Karpas-422 (cell line): Measurements from ENCODE around the gene ZFP1. TPM values are rescaled to one million over a fixed set of nuclear protein-coding genes. Genes with fewer than 3 reads are reported as not detected.

Source experiments
- DNase-seq: peaks from one replicate; pipeline ENCODE4 v3.0.0-alpha.2; 2015
- H2AFZ ChIP-seq: fragments of 200-600 bp; sonication (generic); 2 replicates; pipeline ENCODE4 v1.6.1; 2014; ENCODE audit warnings: antibody characterized with exemption, low read length, mixed read lengths
- H3K27ac ChIP-seq: fragments of 200-600 bp; sonication (generic); 2 replicates; pipeline ENCODE4 v1.5.1; 2014; ENCODE audit warnings: mild to moderate bottlenecking, low read length, moderate library complexity
- H3K27me3 ChIP-seq: fragments of 200-600 bp; sonication (generic); 2 replicates; pipeline ENCODE4 v1.6.1; 2014; ENCODE audit warnings: low read length, mixed read lengths
- H3K36me3 ChIP-seq: fragments of 200-600 bp; sonication (generic); 2 replicates; pipeline ENCODE4 v1.6.1; 2014; ENCODE audit warnings: low read length, mixed read lengths; ENCODE audit not compliant: insufficient read depth
- H3K4me1 ChIP-seq: fragments of 200-600 bp; sonication (generic); 2 replicates; pipeline ENCODE4 v1.6.1; 2014; ENCODE audit warnings: mild to moderate bottlenecking, low read length, mixed read lengths
- H3K4me2 ChIP-seq: fragments of 200-600 bp; sonication (generic); 2 replicates; pipeline ENCODE4 v1.6.1; 2014; ENCODE audit warnings: low read length, low read depth, mild to moderate bottlenecking; ENCODE audit not compliant: poor library complexity, severe bottlenecking
- H3K4me3 ChIP-seq: fragments of 200-600 bp; sonication (generic); 2 replicates; pipeline ENCODE4 v1.5.1; 2014; ENCODE audit warnings: mild to moderate bottlenecking, antibody characterized with exemption, low read length, mixed read lengths
- H3K79me2 ChIP-seq: fragments of 200-600 bp; sonication (generic); 2 replicates; pipeline ENCODE4 v1.6.1; 2014; ENCODE audit warnings: mild to moderate bottlenecking, low read length, mixed read lengths
- H3K9ac ChIP-seq: fragments of 200-600 bp; sonication (generic); 2 replicates; pipeline ENCODE4 v1.6.0; 2014; ENCODE audit warnings: low read length
- H3K9me2 ChIP-seq: fragments of 200-600 bp; sonication (generic), shearing (Covaris generic); replicated peaks from 2 replicates; pipeline ENCODE4 v1.6.0; 2014; ENCODE audit warnings: mild to moderate bottlenecking, low read length, moderate library complexity; ENCODE audit not compliant: insufficient read depth
- H3K9me3 ChIP-seq: fragments of 300-700, 200-600 bp; sonication (generic); 2 replicates; pipeline ENCODE4 v1.6.1; 2014; ENCODE audit warnings: low read length, mixed read lengths
- H4K20me1 ChIP-seq: fragments of 200-600 bp; sonication (generic); 2 replicates; pipeline ENCODE4 v1.6.1; 2014; ENCODE audit warnings: mild to moderate bottlenecking, antibody characterized with exemption, low read length, low read depth; ENCODE audit not compliant: insufficient read depth
- total RNA-seq: library from RNA; depleted of rRNA; stranded (reverse); fragments of >200 nt; shearing (Covaris generic); gene quantifications from 2 replicates; pipeline ENCODE4 v1.2.3, GENCODE V29; 2014; ENCODE audit warnings: low replicate concordance; rRNA removed

Gene ZFP1
- total RNA-seq, 1 experiment from 2014 or later: 23.0 TPM

GRCh38 chr16:75217389-75217851 lies 69.1 kb downstream of the ZFP1 start:
- no peaks in the 10 kb centered on the region for H3K79me2 ChIP-seq
- H3K9ac ChIP-seq: no peak overlapping the region
- no peaks in the 10 kb centered on the region for H4K20me1 ChIP-seq
- H3K4me3 ChIP-seq: no peak overlapping the region
- H3K9me2 ChIP-seq: no peaks in the 10 kb centered on the region
- DNase-seq: no peak
- H3K4me1 ChIP-seq: 0 out of 2 replicates have a peak, but pooled peaks cover 2% of the 10 kb centered on the region
- H3K9me3 ChIP-seq: no peaks in the 10 kb centered on the region
- no peak overlapping the region for H3K27ac ChIP-seq
- no peaks in the 10 kb centered on the region for H3K36me3 ChIP-seq
- H2AFZ ChIP-seq: no peak overlapping the region
- H3K27me3 ChIP-seq: no peaks in the 10 kb centered on the region
- H3K4me2 ChIP-seq: no peak overlapping the region

GRCh38 chr16:75218256-75219076 lies 70.1 kb downstream of the ZFP1 start, which contains the start of gene CTRB1:
Gene CTRB1 (plus strand): TSS chr16:75218988. CDS start chr16:75219008, 20 bp downstream.
- Histone ChIP-seq H3K4me2 (peak within 1 kb of the TSS; percentile 32), H3K9ac (no peak within 1 kb of the TSS), H3K79me2 (no peaks in the 10 kb centered on the region), H4K20me1 (no peaks in the 10 kb centered on the region), H3K9me3 (no peaks in the 10 kb centered on the region), H3K27me3 (no peaks in the 10 kb centered on the region), H3K9me2 (no peaks in the 10 kb centered on the region), H3K27ac (no peak within 1 kb of the TSS), H3K4me1 (0 out of 2 replicates have a peak, but pooled peaks cover 2% of the 10 kb centered on the region), H3K4me3 (no peak within 1 kb of the TSS), H3K36me3 (no peaks in the 10 kb centered on the region), H2AFZ (no peak within 1 kb of the TSS)
- DNase-seq: no peak

- no peaks in the 10 kb centered on the region for H3K9me3 ChIP-seq
- no peak overlapping the region for H2AFZ ChIP-seq
- no peak for DNase-seq
- H3K4me3 ChIP-seq: no peak overlapping the region
- H3K4me2 ChIP-seq: no peak overlapping the region
- 0 out of 2 replicates have a peak, but pooled peaks cover 2% of the 10 kb centered on the region for H3K4me1 ChIP-seq
- no peaks in the 10 kb centered on the region for H4K20me1 ChIP-seq
- H3K27ac ChIP-seq: no peak overlapping the region
- H3K9me2 ChIP-seq: no peaks in the 10 kb centered on the region
- H3K36me3 ChIP-seq: no peaks in the 10 kb centered on the region
- no peaks in the 10 kb centered on the region for H3K79me2 ChIP-seq
- H3K27me3 ChIP-seq: no peaks in the 10 kb centered on the region
- no peak overlapping the region for H3K9ac ChIP-seq
Measured at GRCh38 chr16:75219088-75219487, 70.8 kb downstream of the ZFP1 start.

GRCh38 chr16:75219838-75220237 lies 71.5 kb downstream of the ZFP1 start:
- Histone ChIP-seq H3K79me2 (no peaks in the 10 kb centered on the region), H3K4me1 (0 out of 2 replicates have a peak, but pooled peaks cover 2% of the 10 kb centered on the region), H3K9ac (no peak overlapping the region), H3K27ac (no peak overlapping the region), H3K4me2 (peak overlapping the region; percentile 32), H2AFZ (no peak overlapping the region), H3K36me3 (no peaks in the 10 kb centered on the region), H3K27me3 (no peaks in the 10 kb centered on the region), H3K4me3 (no peak overlapping the region), H4K20me1 (no peaks in the 10 kb centered on the region), H3K9me3 (no peaks in the 10 kb centered on the region), H3K9me2 (no peaks in the 10 kb centered on the region)
- DNase-seq: no peak

Other genes starting within 250 kb of the ZFP1 start
- gene WDR59, start 163.4 kb upstream of the ZFP1 start, total RNA-seq: 26.8 and 42.4 TPM in 2 replicates
- gene ZNRF1, start 149.5 kb upstream of the ZFP1 start, total RNA-seq: 5.9 and 14.4 TPM in 2 replicates
- gene LDHD, start 31.7 kb upstream of the ZFP1 start, total RNA-seq: 0.79 TPM in 1 of 2 replicates, not detected in the other
- not detected in 2 replicates for gene CTRB2, start 58.6 kb downstream of the ZFP1 start, total RNA-seq
- gene CTRB1, start 70.5 kb downstream of the ZFP1 start, total RNA-seq: not detected in 2 replicates
- gene BCAR1, start 103.1 kb downstream of the ZFP1 start, total RNA-seq: 9.2 and 20.5 TPM in 2 replicates